MM.1S (cell line): ENCODE measurements around the gene ANKRD2.

ENCODE experiments used
- DNase-seq: peaks from one replicate; pipeline ENCODE4 v3.0.0-alpha.2; 2015
- H2AFZ ChIP-seq: fragments of 300-600 bp; sonication (generic); 2 replicates; pipeline ENCODE4 v1.6.0; 2016; ENCODE audit warnings: antibody characterized with exemption, low read length
- H3F3A ChIP-seq: fragments of 300-600 bp; sonication (generic); 2 replicates; pipeline ENCODE4 v1.6.1; 2016; ENCODE audit warnings: mild to moderate bottlenecking, antibody characterized with exemption, low read length, moderate library complexity, mixed read lengths; ENCODE audit not compliant: insufficient read depth
- H3K27ac ChIP-seq: fragments of 300-600 bp; sonication (generic); 2 replicates; pipeline ENCODE4 v1.5.1; 2016; ENCODE audit warnings: mild to moderate bottlenecking, low read length
- H3K27me3 ChIP-seq: fragments of 300-600 bp; sonication (generic); replicated peaks from 2 replicates; pipeline ENCODE4 v1.6.0; 2016; ENCODE audit warnings: low read length; ENCODE audit not compliant: insufficient read depth
- H3K36me3 ChIP-seq: fragments of 300-600 bp; sonication (generic); replicated peaks from 2 replicates; pipeline ENCODE4 v1.6.1; 2016; ENCODE audit warnings: mild to moderate bottlenecking, low read length, mixed read lengths; ENCODE audit not compliant: insufficient read depth
- H3K4me1 ChIP-seq: fragments of 300-600 bp; sonication (generic); 2 replicates; pipeline ENCODE4 v1.6.1; 2016; ENCODE audit warnings: low read length, mixed read lengths
- H3K4me2 ChIP-seq: fragments of 300-600 bp; sonication (generic); 2 replicates; pipeline ENCODE4 v1.6.0; 2016; ENCODE audit warnings: low read depth, low read length
- H3K4me3 ChIP-seq: fragments of 300-600 bp; sonication (generic); 2 replicates; pipeline ENCODE4 v1.5.1; 2016; ENCODE audit warnings: low read length, mixed read lengths
- H3K79me2 ChIP-seq: fragments of 300-600 bp; sonication (generic); 2 replicates; pipeline ENCODE4 v1.6.1; 2016; ENCODE audit warnings: mixed run types, low read length, mixed read lengths
- H3K9ac ChIP-seq: fragments of 300-600 bp; sonication (generic); 2 replicates; pipeline ENCODE4 v1.6.1; 2016; ENCODE audit warnings: low read length, mixed read lengths
- H3K9me2 ChIP-seq: fragments of 300-600 bp; sonication (generic); replicated peaks from 2 replicates; pipeline ENCODE4 v1.6.1; 2016; ENCODE audit warnings: mild to moderate bottlenecking, low read length, mixed read lengths; ENCODE audit not compliant: insufficient read depth
- H3K9me3 ChIP-seq: fragments of 300-600 bp; sonication (generic); replicated peaks from 2 replicates; pipeline ENCODE4 v1.6.1; 2016; ENCODE audit warnings: mild to moderate bottlenecking, low read length, mixed read lengths; ENCODE audit not compliant: insufficient read depth
- H4K20me1 ChIP-seq: fragments of 300-600 bp; sonication (generic); 2 replicates; pipeline ENCODE4 v1.6.1; 2016; ENCODE audit warnings: mild to moderate bottlenecking, low read length, moderate library complexity, mixed read lengths; ENCODE audit not compliant: insufficient read depth
- EZH2 ChIP-seq: fragments of 300-600 bp; sonication (generic); optimal IDR thresholded peaks from 2 replicates; pipeline ENCODE3; 2017; ENCODE audit warnings: low read depth, mild to moderate bottlenecking, antibody characterized with exemption, low read length, mixed read lengths
- EZH2phosphoT487 ChIP-seq: fragments of 300-600 bp; sonication (generic); IDR thresholded peaks from 2 replicates; pipeline ENCODE4 v1.6.1; 2018; ENCODE audit warnings: antibody characterized with exemption, low read length
- TF ChIP-seq, protein P1 (sequence below): fragments of 300-600 bp; sonication (generic); IDR thresholded peaks from 2 replicates; pipeline ENCODE4 v1.5.1; 2016; ENCODE audit warnings: antibody characterized with exemption, low read length, mixed read lengths

The ANKRD2 gene

DNA sequence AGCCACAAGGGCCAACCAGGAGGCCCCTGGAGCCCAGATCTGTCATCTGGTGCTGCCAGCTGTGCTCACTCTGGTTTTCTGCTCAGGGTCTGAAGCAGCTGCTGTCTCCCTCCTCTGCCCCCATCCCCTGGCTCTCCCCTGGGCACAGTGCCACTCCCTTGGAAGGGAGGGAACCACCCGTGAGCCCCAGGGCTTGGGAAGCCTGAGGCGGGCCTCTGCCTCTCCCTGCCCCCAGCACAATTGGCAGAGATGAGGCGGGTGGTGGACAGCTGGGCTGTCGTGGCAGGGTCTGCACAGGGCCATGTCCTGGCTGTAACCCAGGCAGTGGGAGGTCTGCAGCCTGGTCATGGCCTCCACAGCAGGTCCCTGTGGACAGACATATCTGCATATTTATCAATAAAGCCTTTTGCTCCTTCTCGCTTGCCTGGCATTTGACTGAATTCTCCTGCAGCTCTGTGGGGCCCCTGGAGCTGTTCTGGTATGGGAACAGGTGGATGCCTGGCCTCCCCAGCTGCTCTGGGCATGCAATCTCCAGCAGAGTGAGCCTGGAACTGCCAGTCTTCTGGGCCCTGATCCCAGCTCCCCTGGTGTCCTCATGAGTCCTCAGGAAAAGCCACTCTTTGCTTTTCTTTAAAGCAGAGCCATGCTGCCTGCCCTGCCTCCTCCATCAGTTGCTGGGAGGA, 1.6 kb upstream of the ANKRD2 start:
- H3K4me1 ChIP-seq: no peaks in the 10 kb centered on the region
- no peak overlapping the region for H3K4me2 ChIP-seq
- DNase-seq: no peak
- no peaks in the 10 kb centered on the region for H3K79me2 ChIP-seq
- TF ChIP-seq EZH2phosphoT487: no peak
- TF ChIP-seq, protein P1, sequence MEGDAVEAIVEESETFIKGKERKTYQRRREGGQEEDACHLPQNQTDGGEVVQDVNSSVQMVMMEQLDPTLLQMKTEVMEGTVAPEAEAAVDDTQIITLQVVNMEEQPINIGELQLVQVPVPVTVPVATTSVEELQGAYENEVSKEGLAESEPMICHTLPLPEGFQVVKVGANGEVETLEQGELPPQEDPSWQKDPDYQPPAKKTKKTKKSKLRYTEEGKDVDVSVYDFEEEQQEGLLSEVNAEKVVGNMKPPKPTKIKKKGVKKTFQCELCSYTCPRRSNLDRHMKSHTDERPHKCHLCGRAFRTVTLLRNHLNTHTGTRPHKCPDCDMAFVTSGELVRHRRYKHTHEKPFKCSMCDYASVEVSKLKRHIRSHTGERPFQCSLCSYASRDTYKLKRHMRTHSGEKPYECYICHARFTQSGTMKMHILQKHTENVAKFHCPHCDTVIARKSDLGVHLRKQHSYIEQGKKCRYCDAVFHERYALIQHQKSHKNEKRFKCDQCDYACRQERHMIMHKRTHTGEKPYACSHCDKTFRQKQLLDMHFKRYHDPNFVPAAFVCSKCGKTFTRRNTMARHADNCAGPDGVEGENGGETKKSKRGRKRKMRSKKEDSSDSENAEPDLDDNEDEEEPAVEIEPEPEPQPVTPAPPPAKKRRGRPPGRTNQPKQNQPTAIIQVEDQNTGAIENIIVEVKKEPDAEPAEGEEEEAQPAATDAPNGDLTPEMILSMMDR: no peak
- no peak for TF ChIP-seq EZH2
- H3K9me2 ChIP-seq: no peaks in the 10 kb centered on the region
- H3K36me3 ChIP-seq: no peaks in the 10 kb centered on the region
- H3K4me3 ChIP-seq: no peak overlapping the region
- no peaks in the 10 kb centered on the region for H3F3A ChIP-seq
- no peak overlapping the region for H3K9ac ChIP-seq
- H3K9me3 ChIP-seq: no peaks in the 10 kb centered on the region
- no peak overlapping the region for H2AFZ ChIP-seq
- H4K20me1 ChIP-seq: no peaks in the 10 kb centered on the region
- no peaks in the 10 kb centered on the region for H3K27me3 ChIP-seq
- H3K27ac ChIP-seq: no peak overlapping the region

- Histone ChIP-seq H3K4me3 (no peak overlapping the region), H3K9ac (no peak overlapping the region), H3K4me2 (no peak overlapping the region), H3K9me2 (no peaks in the 10 kb centered on the region), H2AFZ (no peak overlapping the region), H3K79me2 (no peaks in the 10 kb centered on the region), H3F3A (no peaks in the 10 kb centered on the region), H3K4me1 (no peaks in the 10 kb centered on the region), H3K27me3 (no peaks in the 10 kb centered on the region), H3K36me3 (no peaks in the 10 kb centered on the region), H3K9me3 (no peaks in the 10 kb centered on the region), H3K27ac (no peak overlapping the region), H4K20me1 (no peaks in the 10 kb centered on the region)
- no peak for DNase-seq
- no peak for TF ChIP-seq EZH2
- TF ChIP-seq EZH2phosphoT487: no peak
- TF ChIP-seq, protein P1: no peak
These were observed 957 bp upstream of the ANKRD2 start for GRCh38 chr10:97571622-97572021.

- H3K27me3 ChIP-seq: no peaks in the 10 kb centered on the region
- no peak overlapping the region for H3K4me3 ChIP-seq
- H3K9ac ChIP-seq: no peak overlapping the region
- no peak overlapping the region for H3K4me2 ChIP-seq
- H3K27ac ChIP-seq: no peak overlapping the region
- no peaks in the 10 kb centered on the region for H3K4me1 ChIP-seq
- no peak overlapping the region for H2AFZ ChIP-seq
- no peaks in the 10 kb centered on the region for H3K9me3 ChIP-seq
- no peaks in the 10 kb centered on the region for H3K36me3 ChIP-seq
- H3K9me2 ChIP-seq: no peaks in the 10 kb centered on the region
- TF ChIP-seq EZH2phosphoT487 (no peak), EZH2 (no peak)
- TF ChIP-seq, protein P1: no peak
- H3K79me2 ChIP-seq: no peaks in the 10 kb centered on the region
- no peaks in the 10 kb centered on the region for H4K20me1 ChIP-seq
- DNase-seq: no peak
- no peaks in the 10 kb centered on the region for H3F3A ChIP-seq
These were observed 442 bp downstream of the ANKRD2 start for GRCh38 chr10:97573021-97573420.
